HG03175 (cell line): ENCODE measurements around the gene VWA5A.
"Not testable (repeated sequence)": the region's sequence is repeated elsewhere in the genome, so short reads cannot be mapped to it uniquely, and the experiment has no call there.

ENCODE experiments used
- ATAC-seq: cut with Tn5 transposase; IDR thresholded peaks from one replicate; pipeline ENCODE4 v1.9.1; 2021; ENCODE audit warnings: mild to moderate bottlenecking, moderate library complexity; ENCODE audit not compliant: unreplicated experiment

Gene VWA5A

GRCh38 chr11:124085997-124086846, 29.0 kb upstream of the VWA5A start:
- no peak for ATAC-seq

GRCh38 chr11:124090996-124091395, 24.3 kb upstream of the VWA5A start:
- ATAC-seq: no peak

- no peak for ATAC-seq
These were observed 21.9 kb upstream of the VWA5A start for GRCh38 chr11:124093330-124093729.

GRCh38 chr11:124094731-124095130, 20.5 kb upstream of the VWA5A start:
- no peak for ATAC-seq

GRCh38 chr11:124096364-124096763, 18.9 kb upstream of the VWA5A start:
- ATAC-seq: no peak

- ATAC-seq: no peak
These were observed 17.1 kb upstream of the VWA5A start for GRCh38 chr11:124098141-124098540.

- no peak for ATAC-seq
These were observed 13.5 kb upstream of the VWA5A start for GRCh38 chr11:124101737-124102136.

GRCh38 chr11:124108156-124108555, 7.1 kb upstream of the VWA5A start:
- ATAC-seq: no peak

- no peak for ATAC-seq
These were observed 5.9 kb upstream of the VWA5A start for GRCh38 chr11:124109377-124109776.

GRCh38 chr11:124110201-124110600, 5.0 kb upstream of the VWA5A start:
- no peak for ATAC-seq

- no peak for ATAC-seq
These were observed 1.4 kb upstream of the VWA5A start for GRCh38 chr11:124113890-124114289.

GRCh38 chr11:124115782-124116616, 749 bp downstream of the VWA5A start:
- peak; percentile 27 for ATAC-seq

- no peak for ATAC-seq
These were observed 3.9 kb downstream of the VWA5A start for GRCh38 chr11:124119103-124119502.

GRCh38 chr11:124120891-124121290, 5.6 kb downstream of the VWA5A start:
- ATAC-seq: no peak

- ATAC-seq: no peak
These were observed 6.9 kb downstream of the VWA5A start for GRCh38 chr11:124122123-124122522.

- no peak for ATAC-seq
These were observed 8.4 kb downstream of the VWA5A start for GRCh38 chr11:124123622-124124021.

- not testable (repeated sequence) for ATAC-seq
These were observed 11.9 kb downstream of the VWA5A start for GRCh38 chr11:124127134-124127533.

GRCh38 chr11:124143034-124143433, 27.8 kb downstream of the VWA5A start:
- ATAC-seq: no peak

GRCh38 chr11:124147951-124148350, 32.7 kb downstream of the VWA5A start:
- no peak for ATAC-seq

GRCh38 chr11:124150684-124151083, 35.4 kb downstream of the VWA5A start:
- no peak for ATAC-seq

GRCh38 chr11:124152770-124153407, 37.6 kb downstream of the VWA5A start:
- ATAC-seq: no peak
